Natural killer cell (primary cell): Measurements from ENCODE around the gene OGFRL1. TPM values are rescaled to one million over a fixed set of nuclear protein-coding genes. Genes with fewer than 3 reads are reported as not detected.

Experiments
- ATAC-seq, 3 donors: fragments of 150-1000 bp in 2 of 3; fragments of 200-7000 bp in 1 of 3; cut with Tn5 transposase; 1 replicate in 1 of 3; 2 replicates in 2 of 3; pipeline ENCODE4 v1.10.0; 2021; ENCODE audit warnings: mild to moderate bottlenecking in 2 of 3, moderate library complexity in 2 of 3
- DNase-seq, 2 donors: peaks; one replicate each; pipeline versions ENCODE4 v3.0.0 to v3.0.0-alpha.2; 2013 to 2021; ENCODE audit warnings: mixed read lengths in 1 of 2
- H3K27ac ChIP-seq: one replicate; pipeline ENCODE4 v1.5.1; 2013; ENCODE audit warnings: mild to moderate bottlenecking, low read length
- H3K27me3 ChIP-seq: one replicate; pipeline ENCODE4 v1.6.1; 2013; ENCODE audit warnings: low read length; ENCODE audit not compliant: control insufficient read depth, insufficient read depth
- H3K36me3 ChIP-seq: one replicate; pipeline ENCODE4 v1.6.1; 2013; ENCODE audit warnings: low read length; ENCODE audit not compliant: control insufficient read depth, insufficient read depth
- H3K4me1 ChIP-seq: one replicate; pipeline ENCODE4 v1.6.1; 2013; ENCODE audit warnings: low read length; ENCODE audit not compliant: control insufficient read depth, insufficient read depth
- H3K4me3 ChIP-seq: one replicate; pipeline ENCODE4 v1.5.1; 2013; ENCODE audit warnings: low read length
- H3K9me3 ChIP-seq: one replicate; pipeline ENCODE4 v1.6.1; 2013; ENCODE audit warnings: low read length; ENCODE audit not compliant: control insufficient read depth, insufficient read depth
- H3K27ac Mint-ChIP-seq, 2 donors: one replicate each; pipeline ENCODE4 v1.8.0; 2022; ENCODE audit warnings: mild to moderate bottlenecking in 2 of 2, mixed read lengths in 2 of 2, moderate library complexity in 1 of 2
- H3K27me3 Mint-ChIP-seq, 2 donors: one replicate each; pipeline ENCODE4 v1.8.0; 2022; ENCODE audit warnings: low read depth in 2 of 2, mixed read lengths in 2 of 2
- H3K36me3 Mint-ChIP-seq: one replicate; pipeline ENCODE4 v1.8.0; 2022; ENCODE audit warnings: mixed read lengths
- H3K4me1 Mint-ChIP-seq, 2 donors: one replicate each; pipeline ENCODE4 v1.8.0; 2022; ENCODE audit warnings: mixed read lengths in 2 of 2
- H3K4me3 Mint-ChIP-seq: one replicate; pipeline ENCODE4 v1.8.0; 2022; ENCODE audit warnings: mild to moderate bottlenecking, moderate library complexity, mixed read lengths
- H3K9me3 Mint-ChIP-seq, 2 donors: one replicate each; pipeline ENCODE4 v1.8.0; 2022; ENCODE audit warnings: mixed read lengths in 2 of 2
- CTCF ChIP-seq: fragments of 200-600 bp; IDR thresholded peaks from one replicate; pipeline ENCODE4 v1.8.0; 2022; ENCODE audit warnings: antibody characterized with exemption
- WGBS: methylation state at CpG from one replicate; pipeline ENCODE4 v1.1.7; 2013; ENCODE audit warnings: missing lambda C conversion rate; ENCODE audit not compliant: insufficient coverage; 5-methylcytosine and 5-hydroxymethylcytosine counted together
- intact Hi-C: fragments of 100-400 bp; cut with micrococcal nuclease; formaldehyde crosslinking; loops from one replicate; pipeline ENCODE4 v1.14.2; 2022
- total RNA-seq, 4 donors: library from RNA; stranded (reverse); fragments of 120-200 nt in 1 of 4; gene quantifications; one replicate each; pipeline versions ENCODE4 v1.2.3 to v1.2.4, GENCODE V29; 2013 to 2022

Gene OGFRL1
- total RNA-seq, 3 donors from 2014 or later (not counting 1 experiment from before 2014, with no cell fraction given): 22.9 to 30.7 (median 25.6) TPM

DNA sequence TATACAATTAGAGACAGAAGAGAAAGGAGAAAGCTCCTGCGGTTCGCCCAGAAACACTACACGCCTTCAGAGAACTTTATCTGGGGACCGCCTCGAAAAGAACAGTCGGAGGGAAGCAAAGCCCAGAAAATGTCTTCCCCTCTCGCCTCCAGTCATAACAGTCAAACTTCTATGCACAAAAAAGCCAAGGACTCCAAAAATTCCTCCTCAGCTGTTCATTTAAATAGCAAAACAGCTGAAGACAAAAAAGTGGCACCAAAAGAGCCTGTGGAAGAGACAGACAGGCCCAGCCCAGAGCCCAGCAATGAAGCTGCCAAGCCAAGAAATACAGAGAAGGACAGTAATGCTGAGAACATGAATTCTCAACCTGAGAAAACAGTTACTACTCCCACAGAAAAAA, 12.9 kb downstream of the OGFRL1 start:
- H3K27ac ChIP-seq: no peak overlapping the region
- ATAC-seq: no peak
- Mint-ChIP-seq H3K9me3 (no peaks in the 10 kb centered on the region), H3K27ac (no peak overlapping the region), H3K27me3 (no peaks in the 10 kb centered on the region), H3K36me3 (peaks cover 21% of the 10 kb centered on the region), H3K4me3 (no peak overlapping the region), H3K4me1 (peaks cover 0 to 4% of the 10 kb centered on the region in 2 donors)
- no peak for TF ChIP-seq CTCF
- intact Hi-C loops: no loop called here
- no peak for DNase-seq
- peaks cover 47% of the 10 kb centered on the region for H3K36me3 ChIP-seq
- no peak overlapping the region for H3K4me3 ChIP-seq
- 97% methylated on average over 7 of the region's 7 CpGs for WGBS
- no peaks in the 10 kb centered on the region for H3K27me3 ChIP-seq
- H3K9me3 ChIP-seq: no peaks in the 10 kb centered on the region
- H3K4me1 ChIP-seq: no peaks in the 10 kb centered on the region

DNA sequence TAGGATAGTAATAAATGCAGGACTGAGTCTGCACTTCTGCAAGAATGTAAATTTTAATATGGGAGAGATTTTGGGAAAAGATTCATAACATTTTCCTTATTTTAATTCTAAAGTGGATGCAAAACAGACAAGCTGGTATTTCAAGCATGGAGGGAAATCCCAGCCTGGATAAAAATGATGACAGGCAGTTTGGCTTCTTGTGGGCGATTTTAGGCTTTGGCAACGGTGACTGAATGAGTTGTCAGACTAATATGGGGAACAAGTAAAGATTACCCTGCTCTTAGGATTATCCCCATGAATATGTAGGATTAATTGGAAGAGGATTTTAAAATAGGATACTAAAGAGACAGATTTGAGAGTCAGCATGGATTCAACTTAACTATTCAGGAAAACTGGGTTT, 21.0 kb downstream of the OGFRL1 start:
- H3K27me3 ChIP-seq: no peaks in the 10 kb centered on the region
- no peak for TF ChIP-seq CTCF
- no peaks in the 10 kb centered on the region for H3K9me3 ChIP-seq
- no peaks in the 10 kb centered on the region for H3K4me1 ChIP-seq
- Mint-ChIP-seq H3K36me3 (no peaks in the 10 kb centered on the region), H3K27ac (no peak overlapping the region), H3K4me3 (no peak overlapping the region), H3K9me3 (no peaks in the 10 kb centered on the region), H3K27me3 (no peaks in the 10 kb centered on the region), H3K4me1 (no peaks in the 10 kb centered on the region)
- peaks cover 2% of the 10 kb centered on the region for H3K36me3 ChIP-seq
- no peak overlapping the region for H3K27ac ChIP-seq
- DNase-seq (no peak), ATAC-seq (no peak)
- intact Hi-C loops: no loop called here
- H3K4me3 ChIP-seq: no peak overlapping the region
- 86% methylated on average over 2 of the region's 2 CpGs for WGBS

DNA sequence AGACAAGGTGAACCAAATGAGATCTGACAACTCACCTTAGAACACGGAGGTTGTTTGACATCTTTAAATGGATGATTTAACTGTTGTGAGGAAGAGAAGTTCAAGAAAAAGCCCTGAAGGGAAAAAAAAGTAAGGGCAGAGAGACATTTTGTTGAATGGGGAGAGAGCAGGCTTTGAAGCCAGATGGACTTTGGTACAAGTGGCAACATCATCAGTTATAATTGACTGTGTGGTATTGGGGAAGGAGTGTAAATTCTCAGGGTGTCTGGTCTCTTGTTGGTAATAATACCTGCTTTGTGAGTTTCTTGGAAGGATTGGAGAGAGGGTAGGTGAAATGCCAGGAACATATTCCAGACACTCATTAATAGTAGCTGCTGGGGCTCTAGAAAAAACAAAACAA, 21.6 kb downstream of the OGFRL1 start:
- no peak for TF ChIP-seq CTCF
- H3K27me3 Mint-ChIP-seq: no peaks in the 10 kb centered on the region
- ATAC-seq: no peak
- H3K36me3 ChIP-seq: peaks cover 2% of the 10 kb centered on the region
- no peaks in the 10 kb centered on the region for H3K4me1 ChIP-seq
- no peaks in the 10 kb centered on the region for H3K36me3 Mint-ChIP-seq
- no peaks in the 10 kb centered on the region for H3K27me3 ChIP-seq
- no peak for DNase-seq
- H3K9me3 ChIP-seq: no peaks in the 10 kb centered on the region
- H3K27ac Mint-ChIP-seq: no peak overlapping the region
- H3K4me3 ChIP-seq: no peak overlapping the region
- H3K4me1 Mint-ChIP-seq: no peaks in the 10 kb centered on the region
- H3K27ac ChIP-seq: no peak overlapping the region
- H3K4me3 Mint-ChIP-seq: no peak overlapping the region
- H3K9me3 Mint-ChIP-seq: no peaks in the 10 kb centered on the region
- intact Hi-C loops: no loop called here
- 100% methylated on average over 1 of the region's 1 CpG for WGBS

DNA sequence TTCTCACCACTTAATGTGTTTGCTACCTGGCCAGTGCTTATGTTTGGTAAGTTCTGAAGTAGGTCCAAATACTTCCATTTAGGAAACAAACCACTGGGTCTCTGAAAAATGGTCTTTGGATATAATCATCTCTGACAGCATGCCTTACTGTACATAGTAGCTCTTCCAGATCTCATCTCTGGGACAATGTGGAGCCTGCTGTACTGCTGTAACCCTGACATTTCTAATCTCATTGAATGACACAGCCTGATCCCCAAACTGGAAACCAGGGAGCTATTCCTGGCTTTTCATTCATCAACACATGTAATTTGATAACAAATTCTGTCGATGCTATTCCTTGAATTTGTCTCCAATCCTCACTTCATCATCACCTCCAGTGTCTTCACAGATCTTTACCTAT, 23.5 kb downstream of the OGFRL1 start:
- H3K4me3 Mint-ChIP-seq: no peak overlapping the region
- H3K27me3 Mint-ChIP-seq: no peaks in the 10 kb centered on the region
- H3K9me3 ChIP-seq: no peaks in the 10 kb centered on the region
- no peaks in the 10 kb centered on the region for H3K9me3 Mint-ChIP-seq
- WGBS: 96% methylated on average over 1 of the region's 1 CpG
- no peak for TF ChIP-seq CTCF
- no peaks in the 10 kb centered on the region for H3K4me1 ChIP-seq
- no peak overlapping the region for H3K27ac Mint-ChIP-seq
- no peaks in the 10 kb centered on the region for H3K4me1 Mint-ChIP-seq
- ATAC-seq (no peak), DNase-seq (no peak)
- intact Hi-C loops: no loop called here
- H3K36me3 ChIP-seq: no peaks in the 10 kb centered on the region
- no peaks in the 10 kb centered on the region for H3K36me3 Mint-ChIP-seq
- H3K4me3 ChIP-seq: no peak overlapping the region
- no peak overlapping the region for H3K27ac ChIP-seq
- peaks cover 2% of the 10 kb centered on the region for H3K27me3 ChIP-seq
